H9 (cell line): ENCODE measurements around the gene F7. TPM values are rescaled to one million over a fixed set of nuclear protein-coding genes. Genes with fewer than 3 reads are reported as not detected.

Source experiments
- DNase-seq: peaks from one replicate; pipeline ENCODE4 v3.0.0-alpha.2; 2017
- H2AFZ ChIP-seq: one replicate; pipeline ENCODE4 v1.6.1; 2013; ENCODE audit warnings: mild to moderate bottlenecking, low read length, control low read depth, moderate library complexity
- H2AK5ac ChIP-seq: 2 replicates; pipeline ENCODE4 v1.6.1; 2013; ENCODE audit warnings: low read length, control low read depth, mixed read lengths; ENCODE audit not compliant: insufficient read length
- H2BK120ac ChIP-seq: one replicate; pipeline ENCODE4 v1.6.1; 2013; ENCODE audit warnings: low read depth, mild to moderate bottlenecking, low read length, control low read depth, inconsistent platforms; ENCODE audit not compliant: poor library complexity, severe bottlenecking
- H2BK12ac ChIP-seq: 2 replicates; pipeline ENCODE4 v1.6.1; 2013; ENCODE audit warnings: low read length, control low read depth, mixed read lengths, low read depth; ENCODE audit not compliant: insufficient read length
- H2BK15ac ChIP-seq: 2 replicates; pipeline ENCODE4 v1.6.1; 2013; ENCODE audit warnings: low read depth, low read length, control low read depth
- H2BK20ac ChIP-seq: one replicate; pipeline ENCODE4 v1.6.1; 2013; ENCODE audit warnings: low read depth, mild to moderate bottlenecking, low read length, control low read depth, inconsistent platforms; ENCODE audit not compliant: poor library complexity, severe bottlenecking
- H2BK5ac ChIP-seq: 2 replicates; pipeline ENCODE4 v1.6.1; 2013; ENCODE audit warnings: low read length, control low read depth, mixed read lengths; ENCODE audit not compliant: insufficient read length
- H3K14ac ChIP-seq: 2 replicates; pipeline ENCODE4 v1.6.1; 2013; ENCODE audit warnings: low read length, control low read depth; ENCODE audit not compliant: insufficient read depth
- H3K18ac ChIP-seq: 2 replicates; pipeline ENCODE4 v1.6.1; 2013; ENCODE audit warnings: low read depth, mild to moderate bottlenecking, mixed read lengths, low read length, control low read depth; ENCODE audit not compliant: insufficient read length
- H3K23ac ChIP-seq: 2 replicates; pipeline ENCODE4 v1.6.1; 2013; ENCODE audit warnings: low read length, control low read depth, mixed read lengths, low read depth; ENCODE audit not compliant: insufficient read length
- H3K23me2 ChIP-seq: 2 replicates; pipeline ENCODE4 v1.6.1; 2013; ENCODE audit warnings: low read depth, mild to moderate bottlenecking, mixed read lengths, low read length, control low read depth; ENCODE audit not compliant: insufficient read length, poor library complexity, severe bottlenecking
- H3K27ac ChIP-seq: 2 replicates; pipeline ENCODE4 v1.5.1; 2013; ENCODE audit warnings: low read length, control low read depth, mixed read lengths, low read depth; ENCODE audit not compliant: insufficient read length
- H3K27me3 ChIP-seq: 2 replicates; pipeline ENCODE4 v1.6.1; 2013; ENCODE audit warnings: low read length, control low read depth, inconsistent platforms; ENCODE audit not compliant: insufficient read depth
- H3K4ac ChIP-seq: 2 replicates; pipeline ENCODE4 v1.6.1; 2013; ENCODE audit warnings: low read depth, mild to moderate bottlenecking, control low read depth, inconsistent platforms, low read length, moderate library complexity
- H3K4me1 ChIP-seq: 2 replicates; pipeline ENCODE4 v1.6.1; 2013; ENCODE audit warnings: low read length, control low read depth, inconsistent platforms; ENCODE audit not compliant: insufficient read depth
- H3K4me2 ChIP-seq: 2 replicates; pipeline ENCODE4 v1.6.1; 2013; ENCODE audit warnings: low read length, control low read depth, mixed read lengths; ENCODE audit not compliant: insufficient read length, insufficient read depth
- H3K56ac ChIP-seq: 2 replicates; pipeline ENCODE4 v1.6.1; 2013; ENCODE audit warnings: low read depth, mild to moderate bottlenecking, mixed read lengths, low read length, control low read depth; ENCODE audit not compliant: insufficient read length
- H3K79me1 ChIP-seq: 2 replicates; pipeline ENCODE4 v1.6.1; 2013; ENCODE audit warnings: low read depth, mild to moderate bottlenecking, moderate library complexity, low read length, control low read depth, inconsistent platforms; ENCODE audit not compliant: insufficient read depth, poor library complexity, severe bottlenecking
- H3K79me2 ChIP-seq: 2 replicates; pipeline ENCODE4 v1.6.1; 2013; ENCODE audit warnings: low read length, control low read depth, inconsistent platforms; ENCODE audit not compliant: insufficient read depth
- H3K9ac ChIP-seq: 2 replicates; pipeline ENCODE4 v1.6.1; 2013; ENCODE audit warnings: low read length, control low read depth, mixed read lengths; ENCODE audit not compliant: insufficient read length; ENCODE audit errors: extremely low read depth
- H3K9me3 ChIP-seq: one replicate; pipeline ENCODE4 v1.6.1; 2013; ENCODE audit warnings: low read depth, low read length, inconsistent platforms; ENCODE audit not compliant: control insufficient read depth
- H3T11ph ChIP-seq: one replicate; pipeline ENCODE4 v1.6.1; 2013; ENCODE audit warnings: mild to moderate bottlenecking, low read length, control low read depth, inconsistent platforms
- H4K20me1 ChIP-seq: one replicate; pipeline ENCODE4 v1.6.1; 2013; ENCODE audit not compliant: control insufficient read depth, insufficient read length, insufficient read depth
- H4K5ac ChIP-seq: 2 replicates; pipeline ENCODE4 v1.6.1; 2013; ENCODE audit warnings: low read depth, mild to moderate bottlenecking, mixed read lengths, low read length, control low read depth; ENCODE audit not compliant: insufficient read length
- H4K8ac ChIP-seq: replicated peaks from 2 replicates; pipeline ENCODE4 v1.6.1; 2013; ENCODE audit warnings: low read length, control low read depth, mixed read lengths, low read depth; ENCODE audit not compliant: insufficient read length
- H4K91ac ChIP-seq: 2 replicates; pipeline ENCODE4 v1.6.1; 2013; ENCODE audit warnings: low read depth, mild to moderate bottlenecking, moderate library complexity, mixed read lengths, low read length, control low read depth; ENCODE audit not compliant: insufficient read length
- H3K27ac Mint-ChIP-seq, 3 experiments: 2 replicates in 2 of 3; 3 replicates in 1 of 3; pipeline ENCODE4 v1.8.0; 2020 to 2021; ENCODE audit warnings: mixed read lengths in 3 of 3, mild to moderate bottlenecking in 1 of 3, moderate library complexity in 1 of 3
- H3K27me3 Mint-ChIP-seq: 2 replicates; pipeline ENCODE4 v1.8.0; 2021; ENCODE audit warnings: low read depth, mild to moderate bottlenecking, moderate library complexity, mixed read lengths
- H3K36me3 Mint-ChIP-seq, 3 experiments: 2 replicates in 2 of 3; 3 replicates in 1 of 3; pipeline ENCODE4 v1.8.0; 2020 to 2021; ENCODE audit warnings: low read depth in 3 of 3, mixed read lengths in 3 of 3; ENCODE audit not compliant: insufficient read depth in 1 of 3
- H3K4me1 Mint-ChIP-seq, 2 experiments: 2 replicates each; pipeline ENCODE4 v1.8.0; 2020; ENCODE audit warnings: mixed read lengths in 2 of 2
- H3K4me3 Mint-ChIP-seq, 2 experiments: 2 replicates in 1 of 2; 3 replicates in 1 of 2; pipeline ENCODE4 v1.8.0; 2020 to 2021; ENCODE audit warnings: mild to moderate bottlenecking in 2 of 2, mixed read lengths in 2 of 2, moderate library complexity in 1 of 2
- H3K9me3 Mint-ChIP-seq, 2 experiments: 2 replicates in 1 of 2; 3 replicates in 1 of 2; pipeline ENCODE4 v1.8.0; 2020; ENCODE audit warnings: mild to moderate bottlenecking in 2 of 2, mixed read lengths in 2 of 2, moderate library complexity in 1 of 2
- WGBS: extraction: QIAGEN DNeasy Blood & Tissue Kit; methylation state at CpG from one replicate; pipeline ENCODE4 v1.1.7; 2013; ENCODE audit warnings: missing lambda C conversion rate, low lambda C conversion rate, mixed read lengths; ENCODE audit not compliant: insufficient read length; ENCODE audit errors: extremely low coverage; 5-methylcytosine and 5-hydroxymethylcytosine counted together
- total RNA-seq: library from RNA; stranded (reverse); gene quantifications from 2 replicates; pipeline ENCODE4 v1.2.1, GENCODE V29; 2021
- TF ChIP-seq, protein P1 (sequence below): fragments of 200-600 bp; sonication (generic); conservative IDR thresholded peaks from 3 replicates; pipeline ENCODE4 v1.8.0; 2021; ENCODE audit warnings: antibody characterized with exemption, mild to moderate bottlenecking

The F7 gene
- total RNA-seq, 1 experiment from 2014 or later = 0.81 TPM

DNA sequence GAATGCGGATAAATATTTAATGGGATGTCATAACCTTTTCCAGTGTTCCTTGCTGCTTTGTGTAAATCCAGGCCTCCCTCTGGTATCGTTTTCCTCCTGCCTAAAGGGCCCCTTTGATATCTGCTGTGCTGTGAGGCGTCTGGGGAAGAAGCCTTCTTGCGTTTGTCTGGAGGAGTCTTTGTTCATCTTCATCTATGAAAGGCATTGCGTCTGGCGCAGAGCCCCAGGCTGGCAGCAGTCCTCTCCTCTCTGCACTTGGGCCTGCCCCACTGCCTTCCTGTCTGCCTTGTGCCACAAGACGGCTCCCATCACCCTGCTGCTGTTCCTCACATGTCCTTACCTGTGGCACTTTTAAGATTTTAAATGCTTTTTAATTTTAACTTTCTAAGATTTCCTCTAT, 62.6 kb downstream of the F7 start:
- Histone ChIP-seq H3K79me1 (no peaks in the 10 kb centered on the region), H3K4ac (no peak overlapping the region), H4K5ac (no peak overlapping the region), H4K91ac (no peak overlapping the region), H4K8ac (no peak overlapping the region), H4K20me1 (no peaks in the 10 kb centered on the region), H3T11ph (no peak overlapping the region), H3K79me2 (no peaks in the 10 kb centered on the region), H3K4me1 (no peaks in the 10 kb centered on the region), H2BK120ac (no peak overlapping the region), H3K23ac (no peak overlapping the region), H2BK12ac (no peak overlapping the region), H2BK15ac (no peak overlapping the region), H3K14ac (no peak overlapping the region), H3K9me3 (no peaks in the 10 kb centered on the region), H3K18ac (no peak overlapping the region), H3K9ac (no peak overlapping the region), H3K27me3 (no peaks in the 10 kb centered on the region), H3K23me2 (no peaks in the 10 kb centered on the region), H3K4me2 (no peak overlapping the region), H2BK5ac (no peak overlapping the region), H3K27ac (no peak overlapping the region), H2BK20ac (no peak overlapping the region), H2AFZ (no peak overlapping the region), H2AK5ac (no peak overlapping the region), H3K56ac (no peak overlapping the region)
- H3K9me3 Mint-ChIP-seq = no peaks in the 10 kb centered on the region
- H3K36me3 Mint-ChIP-seq = peaks cover 12 to 42% (median 22%) of the 10 kb centered on the region in 3 experiments; a peak in 5 of 7 replicates
- H3K4me3 Mint-ChIP-seq = no peak overlapping the region
- TF ChIP-seq, protein P1, sequence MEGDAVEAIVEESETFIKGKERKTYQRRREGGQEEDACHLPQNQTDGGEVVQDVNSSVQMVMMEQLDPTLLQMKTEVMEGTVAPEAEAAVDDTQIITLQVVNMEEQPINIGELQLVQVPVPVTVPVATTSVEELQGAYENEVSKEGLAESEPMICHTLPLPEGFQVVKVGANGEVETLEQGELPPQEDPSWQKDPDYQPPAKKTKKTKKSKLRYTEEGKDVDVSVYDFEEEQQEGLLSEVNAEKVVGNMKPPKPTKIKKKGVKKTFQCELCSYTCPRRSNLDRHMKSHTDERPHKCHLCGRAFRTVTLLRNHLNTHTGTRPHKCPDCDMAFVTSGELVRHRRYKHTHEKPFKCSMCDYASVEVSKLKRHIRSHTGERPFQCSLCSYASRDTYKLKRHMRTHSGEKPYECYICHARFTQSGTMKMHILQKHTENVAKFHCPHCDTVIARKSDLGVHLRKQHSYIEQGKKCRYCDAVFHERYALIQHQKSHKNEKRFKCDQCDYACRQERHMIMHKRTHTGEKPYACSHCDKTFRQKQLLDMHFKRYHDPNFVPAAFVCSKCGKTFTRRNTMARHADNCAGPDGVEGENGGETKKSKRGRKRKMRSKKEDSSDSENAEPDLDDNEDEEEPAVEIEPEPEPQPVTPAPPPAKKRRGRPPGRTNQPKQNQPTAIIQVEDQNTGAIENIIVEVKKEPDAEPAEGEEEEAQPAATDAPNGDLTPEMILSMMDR = no peak
- no CpG with 5 or more reads among the region's 7 CpGs for WGBS
- no peak for DNase-seq
- H3K4me1 Mint-ChIP-seq = peaks cover 17 to 23% of the 10 kb centered on the region in 2 experiments
- peak overlapping the region in 1 of 3 experiments; percentile 7; a peak in 2 of 7 replicates for H3K27ac Mint-ChIP-seq
- H3K27me3 Mint-ChIP-seq = peaks cover 5% of the 10 kb centered on the region
